Psoas muscle (tissue), 8 donors: ENCODE measurements around the gene RPS3. TPM values are rescaled to one million over a fixed set of nuclear protein-coding genes. Genes with fewer than 3 reads are reported as not detected.

ENCODE experiments used
- ATAC-seq, 4 donors: fragments of 200-7000 bp; cut with Tn5 transposase; one replicate each; pipeline ENCODE4 v1.9.1; 2020; ENCODE audit warnings: moderate library complexity in 3 of 4, mild to moderate bottlenecking in 2 of 4
- DNase-seq, 2 donors: peaks; one replicate each; pipeline ENCODE4 v3.0.0-alpha.2; 2020
- H3K27ac ChIP-seq: fragments of 200-600 bp; one replicate; pipeline ENCODE4 v1.8.0; 2022
- H3K27me3 ChIP-seq, 3 donors: fragments of 200-600 bp in 1 of 3; one replicate each; pipeline versions ENCODE4 v1.6.1 to v1.8.0; 2013 to 2022; ENCODE audit warnings: low read length in 2 of 3, mild to moderate bottlenecking in 2 of 3, moderate library complexity in 1 of 3; ENCODE audit not compliant: insufficient read depth in 3 of 3
- H3K36me3 ChIP-seq, 2 donors: fragments of 200-600 bp in 1 of 2; one replicate each; pipeline versions ENCODE4 v1.6.1 to v1.8.0; 2013 to 2022; ENCODE audit warnings: low read depth in 1 of 2, mild to moderate bottlenecking in 1 of 2, moderate library complexity in 1 of 2; ENCODE audit not compliant: insufficient read depth in 1 of 2
- H3K4me1 ChIP-seq: fragments of 200-600 bp; one replicate; pipeline ENCODE4 v1.8.0; 2022
- H3K4me3 ChIP-seq: fragments of 200-600 bp; one replicate; pipeline ENCODE4 v1.8.0; 2022; ENCODE audit warnings: mild to moderate bottlenecking
- H3K9me3 ChIP-seq: fragments of 200-600 bp; one replicate; pipeline ENCODE4 v1.8.0; 2022
- CTCF ChIP-seq: fragments of 200-600 bp; IDR thresholded peaks from one replicate; pipeline ENCODE4 v1.8.0; 2022; ENCODE audit warnings: antibody characterized with exemption
- WGBS, 3 donors: extraction: QIAGEN DNeasy Blood & Tissue Kit; methylation state at CpG; one replicate each; pipeline versions ENCODE4 v1.1.6 to v1.1.7; 2013; 5-methylcytosine and 5-hydroxymethylcytosine counted together
- intact Hi-C, 2 donors: fragments of 100-400 bp; cut with DNase I; formaldehyde crosslinking; loops; one replicate each; pipeline versions ENCODE4 v1.11.0 to v1.14.2; 2022
- polyA plus RNA-seq, 3 donors: library from polyadenylated mRNA; stranded (reverse); fragments of 200-250 nt; gene quantifications; one replicate each; pipeline ENCODE4 v1.2.3, GENCODE V29; 2013
- total RNA-seq, 4 donors: library from RNA; stranded (reverse); fragmentation: NEBNext Ultra II Directional in 2 of 4; extraction: Animal tissue kit (Norgen Biotek cat#: 25700) in 2 of 4; gene quantifications; one replicate each; pipeline versions ENCODE4 v1.2.1 to v1.2.4, GENCODE V29; 2021 to 2023
- donor health status: healthy with polysubstance abuse.
- donor health status: DM: no; HTN: no; CAD: no; lungs with moderate emphysema.
- donor health status: Bipolar disorder and iron deficiency.
- donor health status: healthy.
- donor health status: DM: yes; HTN: yes; CAD: no.
- donor health status: DM: no; HTN: no; CAD: no.
- donor health status: DM: no; HTN: no; CAD: no.
- donor health status: DM: yes; HTN: yes; CAD: no.

The RPS3 gene
- total and polyA plus RNA-seq, 7 donors = 807 to 2,132 (median 1,216) TPM

DNA sequence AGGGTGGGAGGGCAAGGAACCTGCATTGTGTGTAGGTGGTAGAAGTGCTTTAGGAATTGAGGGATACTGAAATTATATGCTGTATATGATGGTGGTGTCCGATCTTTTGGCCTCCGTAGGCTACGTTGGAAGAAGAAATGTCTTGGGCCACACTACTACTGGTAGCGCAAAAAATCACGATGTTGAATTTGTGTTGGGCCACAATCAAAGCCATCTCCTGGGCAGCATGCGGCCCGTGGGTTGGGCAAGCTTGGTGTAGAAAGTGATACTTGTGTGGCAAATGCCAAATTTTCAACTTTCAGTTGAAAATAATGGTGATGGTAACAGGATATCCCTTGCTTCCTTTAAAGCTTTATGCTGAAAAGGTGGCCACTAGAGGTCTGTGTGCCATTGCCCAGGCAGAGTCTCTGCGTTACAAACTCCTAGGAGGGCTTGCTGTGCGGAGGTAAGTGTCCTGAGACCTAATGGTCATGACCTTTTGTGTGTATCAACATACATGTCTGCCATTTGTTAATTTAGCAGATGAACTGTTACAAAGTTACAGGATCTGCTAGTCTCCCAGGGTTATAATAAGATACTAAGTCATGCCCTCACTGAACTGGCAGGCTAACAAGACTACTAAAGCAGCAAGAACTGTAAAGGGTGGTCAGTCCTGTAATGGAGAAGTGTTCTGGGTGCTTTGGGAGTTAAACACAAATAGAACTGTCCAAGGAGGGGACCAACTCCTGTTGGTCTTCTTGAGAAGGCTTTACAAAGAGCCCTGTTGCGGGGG lies 2.9 kb downstream of the RPS3 start:
- intact Hi-C loops = no loop called here
- Histone ChIP-seq H3K36me3 (peaks cover 23 to 74% of the 10 kb centered on the region in 2 donors), H3K27me3 (no peaks in the 10 kb centered on the region), H3K27ac (peak overlapping the region; percentile 91), H3K4me1 (peaks cover 36% of the 10 kb centered on the region), H3K9me3 (no peaks in the 10 kb centered on the region), H3K4me3 (peak overlapping the region; percentile 78)
- DNase-seq (no peak), ATAC-seq (peak in 3 of 4 donors; percentile 40 to 62 (median 59))
- TF ChIP-seq CTCF = no peak
- 57 to 82% (median 58%) methylated on average over 10 of the region's 10 CpGs for whole genome bisulfite sequencing, 3 donors

DNA sequence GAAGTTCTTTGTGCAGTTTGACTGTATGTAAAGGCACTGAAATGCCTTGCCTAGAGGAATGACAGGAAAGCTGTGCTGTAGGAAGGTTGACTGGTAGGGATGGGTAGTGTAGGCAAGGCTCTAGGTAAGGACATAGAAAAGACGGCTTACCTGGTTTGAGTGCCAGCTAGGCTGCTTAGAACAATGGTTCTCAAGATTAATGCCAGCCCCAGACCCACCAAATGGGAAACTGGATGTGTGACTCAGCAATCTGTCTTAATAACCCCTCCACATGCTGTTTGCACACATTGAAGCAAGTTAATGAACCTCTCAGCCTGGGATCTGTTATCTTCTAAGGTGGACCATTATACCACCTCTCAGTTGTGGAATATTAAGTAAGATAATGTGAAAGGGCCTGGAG lies 3.7 kb downstream of the RPS3 start:
- H3K27ac ChIP-seq = peak overlapping the region; percentile 91
- DNase-seq (no peak), ATAC-seq (no peak)
- H3K4me1 ChIP-seq = peaks cover 36% of the 10 kb centered on the region
- intact Hi-C loops = no loop called here
- H3K9me3 ChIP-seq = no peaks in the 10 kb centered on the region
- H3K4me3 ChIP-seq = peak overlapping the region; percentile 78
- no peaks in the 10 kb centered on the region for H3K27me3 ChIP-seq
- no peak for TF ChIP-seq CTCF
- 65 to 90% (median 79%) methylated on average over 1 of the region's 1 CpG for WGBS, 3 donors
- peaks cover 23 to 76% of the 10 kb centered on the region in 2 donors for H3K36me3 ChIP-seq

- H3K27ac ChIP-seq = peak overlapping the region; percentile 36
- intact Hi-C loops = no loop called here
- no peak overlapping the region for H3K4me3 ChIP-seq
- peaks cover 36% of the 10 kb centered on the region for H3K4me1 ChIP-seq
- DNase-seq (no peak), ATAC-seq (no peak)
- no peaks in the 10 kb centered on the region for H3K27me3 ChIP-seq
- WGBS, 3 donors = 79 to 86% (median 80%) methylated on average over 15 of the region's 15 CpGs
- TF ChIP-seq CTCF = no peak
- H3K36me3 ChIP-seq = peaks cover 23 to 80% of the 10 kb centered on the region in 2 donors
- H3K9me3 ChIP-seq = no peaks in the 10 kb centered on the region
These were observed 4.8 kb downstream of the RPS3 start for GRCh38 chr11:75403983-75404658.

- peaks cover 26% of the 10 kb centered on the region for H3K4me1 ChIP-seq
- DNase-seq = no peak
- no peaks in the 10 kb centered on the region for H3K27me3 ChIP-seq
- TF ChIP-seq CTCF = no peak
- intact Hi-C loops = no loop called here
- H3K9me3 ChIP-seq = no peaks in the 10 kb centered on the region
- H3K4me3 ChIP-seq = no peak overlapping the region
- no peak for ATAC-seq
- 26 to 35% (median 32%) methylated on average over 1 of the region's 1 CpG for WGBS, 3 donors
- peaks cover 23 to 64% of the 10 kb centered on the region in 2 donors for H3K36me3 ChIP-seq
- H3K27ac ChIP-seq = no peak overlapping the region
These were observed 7.0 kb downstream of the RPS3 start for GRCh38 chr11:75406338-75406777.
